Thyroid gland (tissue), 4 donors: Measurements from ENCODE around the gene COASY. TPM values are rescaled to one million over a fixed set of nuclear protein-coding genes. Genes with fewer than 3 reads are reported as not detected.

Experiments
- DNase-seq, 2 donors: peaks; one replicate each; pipeline ENCODE4 v3.0.0-alpha.2; 2019
- H3K27ac ChIP-seq, 3 donors: fragments of 200-600 bp; sonication (generic); 1 replicate in 2 of 3; 2 replicates in 1 of 3; pipeline ENCODE4 v1.5.1; 2016 to 2019; ENCODE audit warnings: mild to moderate bottlenecking in 1 of 3, moderate library complexity in 1 of 3
- H3K27me3 ChIP-seq: fragments of 200-600 bp; sonication (generic); one replicate; pipeline ENCODE4 v1.5.1; 2019
- H3K36me3 ChIP-seq, 2 donors: fragments of 200-600 bp; sonication (generic); one replicate each; pipeline ENCODE4 v1.5.1; 2016 to 2019
- H3K4me1 ChIP-seq, 2 donors: fragments of 200-600 bp; sonication (generic); one replicate each; pipeline ENCODE4 v1.5.1; 2017 to 2019
- H3K4me3 ChIP-seq, 3 donors: fragments of 200-600 bp; sonication (generic); replicated peaks in 1 of 3; 1 replicate in 2 of 3; 2 replicates in 1 of 3; pipeline ENCODE4 v1.5.1; 2016; ENCODE audit warnings: mild to moderate bottlenecking in 1 of 3
- H3K9me3 ChIP-seq: fragments of 200-600 bp; sonication (generic); one replicate; pipeline ENCODE4 v1.5.1; 2017
- POLR2A ChIP-seq, 2 donors: fragments of 450-650 bp; IDR thresholded peaks; one replicate each; pipeline ENCODE4 v1.6.1; 2017; ENCODE audit warnings: antibody characterized with exemption in 2 of 2, mild to moderate bottlenecking in 2 of 2, moderate library complexity in 1 of 2
- WGBS, 2 donors: methylation state at CpG; one replicate each; pipeline ENCODE4 v1.1.5; 2017; 5-methylcytosine and 5-hydroxymethylcytosine counted together
- intact Hi-C: fragments of 100-400 bp; cut with DNase I; formaldehyde crosslinking; loops from one replicate; pipeline ENCODE4 v1.15.1; 2023
- microRNA-seq: library from miRNA; unstranded; fragments of <30 nt; microRNA quantifications from one replicate; pipeline ENCODE4, GENCODE V29; 2016
- total RNA-seq, 4 donors: library from RNA; depleted of rRNA; stranded (reverse); fragments of >200 nt; gene quantifications; one replicate each; pipeline ENCODE4 v1.2.3, GENCODE V29; 2016
- TF ChIP-seq, protein P1 (sequence below), 6 experiments: fragments of 200-600 bp in 3 of 6; fragments of 450-650 bp in 3 of 6; sonication (generic) in 3 of 6; IDR thresholded peaks; one replicate each; pipeline ENCODE4 v1.5.1; 2016 to 2019; ENCODE audit warnings: antibody characterized with exemption in 6 of 6, mild to moderate bottlenecking in 2 of 6, inconsistent platforms in 1 of 6, moderate library complexity in 1 of 6

The COASY gene
- total RNA-seq, 4 donors from 2014 or later = 32.7 to 60.9 (median 48.7) TPM

GRCh38 chr17:42612013-42612412 is 50.1 kb downstream of the COASY start:
- Histone ChIP-seq H3K4me1 (peaks cover 12 to 15% of the 10 kb centered on the region in 2 donors), H3K9me3 (no peaks in the 10 kb centered on the region), H3K36me3 (peaks cover 13 to 29% of the 10 kb centered on the region in 2 donors), H3K4me3 (no peak overlapping the region), H3K27ac (no peak overlapping the region), H3K27me3 (no peaks in the 10 kb centered on the region)
- 95 to 100% methylated on average over 4 of the region's 4 CpGs for WGBS, 2 donors
- intact Hi-C loops = no loop called here
- no peak for DNase-seq
- TF ChIP-seq, protein P1, sequence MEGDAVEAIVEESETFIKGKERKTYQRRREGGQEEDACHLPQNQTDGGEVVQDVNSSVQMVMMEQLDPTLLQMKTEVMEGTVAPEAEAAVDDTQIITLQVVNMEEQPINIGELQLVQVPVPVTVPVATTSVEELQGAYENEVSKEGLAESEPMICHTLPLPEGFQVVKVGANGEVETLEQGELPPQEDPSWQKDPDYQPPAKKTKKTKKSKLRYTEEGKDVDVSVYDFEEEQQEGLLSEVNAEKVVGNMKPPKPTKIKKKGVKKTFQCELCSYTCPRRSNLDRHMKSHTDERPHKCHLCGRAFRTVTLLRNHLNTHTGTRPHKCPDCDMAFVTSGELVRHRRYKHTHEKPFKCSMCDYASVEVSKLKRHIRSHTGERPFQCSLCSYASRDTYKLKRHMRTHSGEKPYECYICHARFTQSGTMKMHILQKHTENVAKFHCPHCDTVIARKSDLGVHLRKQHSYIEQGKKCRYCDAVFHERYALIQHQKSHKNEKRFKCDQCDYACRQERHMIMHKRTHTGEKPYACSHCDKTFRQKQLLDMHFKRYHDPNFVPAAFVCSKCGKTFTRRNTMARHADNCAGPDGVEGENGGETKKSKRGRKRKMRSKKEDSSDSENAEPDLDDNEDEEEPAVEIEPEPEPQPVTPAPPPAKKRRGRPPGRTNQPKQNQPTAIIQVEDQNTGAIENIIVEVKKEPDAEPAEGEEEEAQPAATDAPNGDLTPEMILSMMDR (IDR thresholded peaks at IDR 0.05) = no peak
- TF ChIP-seq POLR2A (IDR thresholded peaks at IDR 0.05) = no peak

GRCh38 chr17:42613699-42614295 is 51.8 kb downstream of the COASY start:
- Histone ChIP-seq H3K36me3 (peaks cover 13 to 29% of the 10 kb centered on the region in 2 donors), H3K4me3 (no peak overlapping the region), H3K9me3 (no peaks in the 10 kb centered on the region), H3K4me1 (peaks cover 4 to 8% of the 10 kb centered on the region in 2 donors), H3K27ac (no peak overlapping the region), H3K27me3 (no peaks in the 10 kb centered on the region)
- intact Hi-C loops = no loop called here
- TF ChIP-seq, protein P1 (IDR thresholded peaks at IDR 0.05) = no peak
- no peak for TF ChIP-seq POLR2A (IDR thresholded peaks at IDR 0.05)
- DNase-seq = no peak
- WGBS, 2 donors = 95 to 97% methylated on average over 13 to 15 of the region's 17 CpGs

Small RNA genes lying within 50 kb of the gene (microRNA-seq; reads per million reads assigned to microRNA genes)
- gene MIR5010 = 11.7 reads per million, percentile 28 among the genes with 10 or more reads in this experiment

Other genes starting within 250 kb of the COASY start
- 100 to 1,000 TPM; 147 to 292 (median 206) TPM for gene STAT3, start 173.7 kb upstream of the COASY start, total RNA-seq
- 100 to 1,000 TPM; 173 to 199 (median 187) TPM for gene CAVIN1, start 138.9 kb upstream of the COASY start, total RNA-seq
- gene ATP6V0A1, start 103.3 kb upstream of the COASY start, total RNA-seq = 100 to 1,000 TPM in 2 of 4 donors, 10 to 100 TPM in 2; 75.5 to 195 (median 121) TPM
- 100 to 1,000 TPM in 2 of 4 donors, 10 to 100 TPM in 2; 56.7 to 140 (median 101) TPM for gene NAGLU, start 25.9 kb upstream of the COASY start, total RNA-seq
- 1 to 10 TPM in 2 of 4 donors, under 1 TPM in 2; 0.21 to 4.1 (median 1.3) TPM for gene HSD17B1, start 9.2 kb upstream of the COASY start, total RNA-seq
- 10 to 100 TPM; 47.0 to 62.8 (median 52.9) TPM for gene MLX, start 5.0 kb downstream of the COASY start, total RNA-seq
- gene PSMC3IP, start 15.6 kb downstream of the COASY start, total RNA-seq = 1 to 10 TPM; 1.4 to 5.8 (median 4.5) TPM
- 10 to 100 TPM; 61.9 to 74.4 (median 72.1) TPM for gene RETREG3, start 47.2 kb downstream of the COASY start, total RNA-seq
- gene TUBG1, start 47.5 kb downstream of the COASY start, total RNA-seq = 10 to 100 TPM; 17.1 to 45.6 (median 31.7) TPM
- 10 to 100 TPM; 20.4 to 38.7 (median 24.4) TPM for gene TUBG2, start 97.1 kb downstream of the COASY start, total RNA-seq
- 10 to 100 TPM; 22.0 to 30.4 (median 26.4) TPM for gene PLEKHH3, start 114.8 kb downstream of the COASY start, total RNA-seq
- 1 to 10 TPM; 2.0 to 3.6 (median 2.6) TPM for gene CCR10, start 119.7 kb downstream of the COASY start, total RNA-seq
- 1 to 10 TPM; 2.3 to 4.2 (median 2.5) TPM for gene CNTNAP1, start 120.4 kb downstream of the COASY start, total RNA-seq
- 10 to 100 TPM; 39.3 to 69.2 (median 56.4) TPM for gene EZH1, start 182.9 kb downstream of the COASY start, total RNA-seq
- 10 to 100 TPM; 18.6 to 55.3 (median 25.7) TPM for gene RAMP2, start 199.1 kb downstream of the COASY start, total RNA-seq
- 10 to 100 TPM; 38.5 to 71.2 (median 56.3) TPM for gene VPS25, start 211.3 kb downstream of the COASY start, total RNA-seq
- under 1 TPM in 2 of 4 donors, not detected in 2; 0.13 to 0.45 TPM for gene WNK4, start 218.5 kb downstream of the COASY start, total RNA-seq
- 10 to 100 TPM; 46.4 to 94.4 (median 80.3) TPM for gene COA3, start 236.6 kb downstream of the COASY start, total RNA-seq
- gene CNTD1, start 236.7 kb downstream of the COASY start, total RNA-seq = under 1 TPM in 1 of 4 donors, not detected in 3; 0.27 TPM